IMR-90 (cell line): ENCODE data around the gene PNCK. TPM values are rescaled to one million over a fixed set of nuclear protein-coding genes. Genes with fewer than 3 reads are reported as not detected.

Experiments used
- ATAC-seq: fragments of 200-7000 bp; cut with Tn5 transposase; 2 replicates; pipeline ENCODE4 v1.9.1; 2020; ENCODE audit warnings: low read depth, mild to moderate bottlenecking, moderate library complexity
- BruUV-seq: library from RNA; stranded (reverse); fragments of 400-500 nt; replicated peaks from 2 replicates; lab custom pipeline; 2021; lab: Mats Ljungman, UMichigan
- CTCF ChIA-PET: fragments of 300-600 bp; formaldehyde crosslinking; extraction: SDS; loops from one replicate; lab custom pipeline; 2021; ENCODE audit warnings: antibody characterized with exemption; lab: Yijun Ruan, JAX
- POLR2A ChIA-PET: fragments of 300-600 bp; sonication (Branson Sonifier 250); formaldehyde crosslinking; loops from one replicate; lab custom pipeline; 2022; ENCODE audit warnings: antibody characterized with exemption; ENCODE audit not compliant: unreplicated experiment; lab: Charles Lee
- DNase-seq: peaks from one replicate; pipeline ENCODE4 v3.0.0; 2013
- H2AFZ ChIP-seq: replicated peaks from 2 replicates; pipeline ENCODE3; 2013; ENCODE audit warnings: low read length, mild to moderate bottlenecking; ENCODE audit not compliant: poor library complexity
- H2AK5ac ChIP-seq: 2 replicates; pipeline ENCODE4 v1.6.1; 2013; ENCODE audit warnings: low read depth, low read length, inconsistent platforms
- H2AK9ac ChIP-seq: replicated peaks from 2 replicates; pipeline ENCODE3; 2013; ENCODE audit warnings: mild to moderate bottlenecking, low read depth, low read length, moderate library complexity; ENCODE audit not compliant: poor library complexity
- H2BK120ac ChIP-seq: 2 replicates; pipeline ENCODE4 v1.6.1; 2013; ENCODE audit warnings: low read depth, low read length, inconsistent platforms
- H2BK15ac ChIP-seq: 3 replicates; pipeline ENCODE4 v1.6.1; 2013; ENCODE audit warnings: low read depth, low read length, inconsistent platforms
- H2BK20ac ChIP-seq: 2 replicates; pipeline ENCODE4 v1.6.1; 2013; ENCODE audit warnings: low read depth, mild to moderate bottlenecking, inconsistent platforms, low read length, moderate library complexity
- H2BK5ac ChIP-seq: 2 replicates; pipeline ENCODE4 v1.6.1; 2013; ENCODE audit warnings: mild to moderate bottlenecking, low read depth, low read length, inconsistent platforms; ENCODE audit not compliant: poor library complexity, severe bottlenecking
- H3K14ac ChIP-seq: replicated peaks from 2 replicates; pipeline ENCODE4 v1.6.1; 2013; ENCODE audit warnings: low read depth, low read length, inconsistent platforms
- H3K18ac ChIP-seq: 2 replicates; pipeline ENCODE4 v1.6.1; 2013; ENCODE audit warnings: low read depth, low read length, control low read depth
- H3K23ac ChIP-seq: 2 replicates; pipeline ENCODE4 v1.6.1; 2013; ENCODE audit warnings: low read depth, low read length, inconsistent platforms
- H3K27ac ChIP-seq: 2 replicates; pipeline ENCODE4 v1.5.1; 2013; ENCODE audit warnings: mild to moderate bottlenecking, control low read depth, low read length; ENCODE audit not compliant: insufficient read depth
- H3K27me3 ChIP-seq: 2 replicates; pipeline ENCODE4 v1.6.1; 2013; ENCODE audit warnings: low read length; ENCODE audit not compliant: control insufficient read depth, insufficient read depth
- H3K36me3 ChIP-seq: 2 replicates; pipeline ENCODE4 v1.6.1; 2013; ENCODE audit warnings: low read length, mixed read lengths; ENCODE audit not compliant: control insufficient read depth, insufficient read depth
- H3K4ac ChIP-seq: 2 replicates; pipeline ENCODE4 v1.6.1; 2013; ENCODE audit warnings: low read depth, low read length, inconsistent platforms
- H3K4me1 ChIP-seq: 2 replicates; pipeline ENCODE4 v1.6.1; 2013; ENCODE audit warnings: low read length, mixed read lengths; ENCODE audit not compliant: control insufficient read depth, insufficient read depth
- H3K4me2 ChIP-seq: 2 replicates; pipeline ENCODE4 v1.6.1; 2013; ENCODE audit warnings: low read depth, mild to moderate bottlenecking, control low read depth, low read length, moderate library complexity
- H3K4me3 ChIP-seq: 2 replicates; pipeline ENCODE4 v1.5.1; 2013; ENCODE audit warnings: low read depth, mild to moderate bottlenecking, control low read depth, low read length, moderate library complexity; ENCODE audit not compliant: insufficient read depth
- H3K56ac ChIP-seq: 2 replicates; pipeline ENCODE4 v1.6.1; 2013; ENCODE audit warnings: low read length, inconsistent platforms; ENCODE audit not compliant: insufficient read depth; ENCODE audit errors: extremely low read depth
- H3K79me1 ChIP-seq, 2 experiments: 2 replicates each; pipeline ENCODE4 v1.6.1; 2013; ENCODE audit warnings: low read length in 2 of 2, inconsistent platforms in 1 of 2, low read depth in 1 of 2
- H3K9ac ChIP-seq: 2 replicates; pipeline ENCODE4 v1.6.1; 2013; ENCODE audit warnings: low read depth, low read length, control low read depth
- H3K9me1 ChIP-seq: 2 replicates; pipeline ENCODE4 v1.6.1; 2013; ENCODE audit warnings: low read length, inconsistent platforms; ENCODE audit not compliant: insufficient read depth
- H3K9me3 ChIP-seq: 2 replicates; pipeline ENCODE4 v1.6.1; 2013; ENCODE audit warnings: low read length; ENCODE audit not compliant: control insufficient read depth, insufficient read depth
- H4K20me1 ChIP-seq: 2 replicates; pipeline ENCODE4 v1.6.1; 2013; ENCODE audit warnings: low read length, inconsistent platforms; ENCODE audit not compliant: insufficient read depth
- H4K5ac ChIP-seq: 2 replicates; pipeline ENCODE4 v1.6.1; 2013; ENCODE audit warnings: mild to moderate bottlenecking, low read depth, low read length, control low read depth
- H4K8ac ChIP-seq, 2 experiments: 2 replicates each; pipeline ENCODE4 v1.6.1; 2013; ENCODE audit warnings: low read depth in 2 of 2, low read length in 2 of 2, control low read depth in 1 of 2, inconsistent platforms in 1 of 2
- H4K91ac ChIP-seq: 2 replicates; pipeline ENCODE4 v1.6.1; 2013; ENCODE audit warnings: low read depth, low read length, inconsistent platforms; ENCODE audit not compliant: insufficient read depth
- BHLHE40 ChIP-seq: fragments of 150-350 bp; IDR thresholded peaks from 2 replicates; pipeline ENCODE4 v1.6.1; 2016; ENCODE audit warnings: mild to moderate bottlenecking, low read depth, low read length
- CEBPB ChIP-seq: IDR thresholded peaks from 2 replicates; pipeline ENCODE4 v1.6.1; 2012; ENCODE audit warnings: low read depth, low read length, improper control_type of control experiment
- CHD1 ChIP-seq: IDR thresholded peaks from 2 replicates; pipeline ENCODE4 v1.6.1; 2012; ENCODE audit warnings: low read depth, low read length, improper control_type of control experiment
- CTCF ChIP-seq: conservative IDR thresholded peaks from 2 replicates; pipeline ENCODE4 v1.5.1; 2012; ENCODE audit warnings: mild to moderate bottlenecking, low read depth, low read length, improper control_type of control experiment
- ELK1 ChIP-seq: fragments of 150-350 bp; IDR thresholded peaks from 2 replicates; pipeline ENCODE4 v1.6.1; 2016; ENCODE audit warnings: low read depth, mild to moderate bottlenecking, low read length, moderate library complexity, borderline replicate concordance
- FOS ChIP-seq: fragments of 150-350 bp; IDR thresholded peaks from 2 replicates; pipeline ENCODE4 v1.6.1; 2016; ENCODE audit warnings: low read depth, low read length
- MAFK ChIP-seq: IDR thresholded peaks from 2 replicates; pipeline ENCODE4 v1.6.1; 2012; ENCODE audit warnings: low read depth, low read length, improper control_type of control experiment
- MAZ ChIP-seq: IDR thresholded peaks from 2 replicates; pipeline ENCODE4 v1.6.1; 2012; ENCODE audit warnings: low read depth, mild to moderate bottlenecking, low read length, improper control_type of control experiment, moderate library complexity, borderline replicate concordance
- MXI1 ChIP-seq: IDR thresholded peaks from 2 replicates; pipeline ENCODE4 v1.6.1; 2012; ENCODE audit warnings: low read depth, mild to moderate bottlenecking, low read length, moderate library complexity, borderline replicate concordance
- NFE2L2 ChIP-seq: fragments of 150-350 bp; IDR thresholded peaks from 2 replicates; pipeline ENCODE4 v1.6.1; 2016; ENCODE audit warnings: low read depth, mild to moderate bottlenecking, low read length
- POLR2A ChIP-seq: IDR thresholded peaks from 2 replicates; pipeline ENCODE4 v1.6.1; 2012; ENCODE audit warnings: mild to moderate bottlenecking, low read depth, low read length
- RAD21 ChIP-seq: IDR thresholded peaks from 2 replicates; pipeline ENCODE4 v1.6.1; 2012; ENCODE audit warnings: low read length, improper control_type of control experiment
- RCOR1 ChIP-seq: IDR thresholded peaks from 2 replicates; pipeline ENCODE4 v1.6.1; 2012; ENCODE audit warnings: mild to moderate bottlenecking, low read length, improper control_type of control experiment; ENCODE audit not compliant: insufficient replicate concordance
- RFX5 ChIP-seq: IDR thresholded peaks from 2 replicates; pipeline ENCODE4 v1.8.0; 2012; ENCODE audit warnings: low read depth, mild to moderate bottlenecking, low read length, moderate library complexity
- SMC3 ChIP-seq: fragments of 150-350 bp; IDR thresholded peaks from 2 replicates; pipeline ENCODE4 v1.6.1; 2016; ENCODE audit warnings: low read depth, mild to moderate bottlenecking, antibody characterized with exemption, low read length, moderate library complexity
- USF2 ChIP-seq: fragments of 150-350 bp; IDR thresholded peaks from 2 replicates; pipeline ENCODE4 v1.6.1; 2017; ENCODE audit warnings: mild to moderate bottlenecking, antibody characterized with exemption, low read length, low read depth
- WGBS, 2 experiments: methylation state at CpG; one replicate each; pipeline versions ENCODE4 v1.1.5 to v1.1.7; 2013; ENCODE audit warnings: missing lambda C conversion rate in 2 of 2; ENCODE audit not compliant: insufficient read length in 1 of 2; ENCODE audit errors: extremely low coverage in 2 of 2; 5-methylcytosine and 5-hydroxymethylcytosine counted together
- dilution Hi-C: fragments of 300-500 bp; cut with HindIII; formaldehyde crosslinking; loops from one replicate; pipeline ENCODE4 v1.14.3; 2018; ENCODE audit warnings: low sequenced_read_pairs; ENCODE audit not compliant: unreplicated experiment
- in situ Hi-C: fragments of 300-500 bp; cut with MboI; formaldehyde crosslinking; loops from 3 replicates; pipeline ENCODE4 v1.14.3; 2019; ENCODE audit warnings: low sequenced_read_pairs, inconsistent platforms, mixed read lengths
- intact Hi-C: fragments of 100-400 bp; cut with micrococcal nuclease; formaldehyde crosslinking; loops from 2 replicates; pipeline ENCODE4 v1.10.0; 2022
- polyA plus RNA-seq, 3 experiments: library from polyadenylated mRNA; depleted of rRNA; stranded (reverse); fragments of >200 nt; gene quantifications; 2 replicates each; pipeline ENCODE4 v1.2.3, GENCODE V29; 2012; ENCODE audit warnings: low replicate concordance in 1 of 3
- total RNA-seq: library from RNA; depleted of rRNA; stranded (reverse); fragments of >200 nt; gene quantifications from 2 replicates; pipeline ENCODE4 v1.2.3, GENCODE V29; 2012

The PNCK gene
- total and polyA plus RNA-seq, 2 of the 4 experiments (the other 2 are of a cell fraction) = 0.18 to 0.22 TPM

- H4K5ac ChIP-seq = no peak overlapping the region
- no peak overlapping the region for H3K23ac ChIP-seq
- H3K36me3 ChIP-seq = no peaks in the 10 kb centered on the region
- no peak for ATAC-seq
- in situ Hi-C loops = no loop called here
- no peak overlapping the region for H2BK15ac ChIP-seq
- no peaks in the 10 kb centered on the region; the same call in 1 of the 2 replicates for H3K9me3 ChIP-seq
- CTCF ChIA-PET = no interaction called here
- intact Hi-C loops = no loop called here
- H3K14ac ChIP-seq = no peak overlapping the region
- H2BK20ac ChIP-seq = no peak overlapping the region
- no peak overlapping the region for H2AFZ ChIP-seq
- no peaks in the 10 kb centered on the region for H3K9me1 ChIP-seq
- no peak overlapping the region for H2AK9ac ChIP-seq
- H4K91ac ChIP-seq = no peak overlapping the region
- no peak overlapping the region for H3K4me2 ChIP-seq
- H2AK5ac ChIP-seq = no peak overlapping the region
- peaks cover 23% of the 10 kb centered on the region for H3K27me3 ChIP-seq
- H3K9ac ChIP-seq = no peak overlapping the region
- no peak overlapping the region for H3K4me3 ChIP-seq
- no peak overlapping the region for H3K18ac ChIP-seq
- POLR2A ChIA-PET = no interaction called here
- no peak overlapping the region for H3K56ac ChIP-seq
- dilution Hi-C loops = no loop called here
- H2BK120ac ChIP-seq = no peak overlapping the region
- H3K4ac ChIP-seq = no peak overlapping the region
- no peak overlapping the region for H4K8ac ChIP-seq
- H3K79me1 ChIP-seq = no peaks in the 10 kb centered on the region
- no peak overlapping the region for H3K27ac ChIP-seq
- DNase-seq = no peak
- no peak overlapping the region for H2BK5ac ChIP-seq
- TF ChIP-seq RAD21 (no peak), POLR2A (no peak), NFE2L2 (no peak), BHLHE40 (no peak), CTCF (no peak), ELK1 (no peak), MXI1 (no peak), CHD1 (no peak), SMC3 (no peak), FOS (no peak), MAFK (no peak), USF2 (no peak), CEBPB (no peak), RFX5 (no peak), MAZ (no peak), RCOR1 (no peak)
- H3K4me1 ChIP-seq = no peaks in the 10 kb centered on the region
- no peaks in the 10 kb centered on the region for H4K20me1 ChIP-seq
- 77% methylated on average over 7 of the region's 21 CpGs; no CpG with 5 or more reads in 1 of the 2 experiments for WGBS, 2 experiments
- BruUV-seq = no TSS peak
Observed at GRCh38 chrX:153625271-153626024, 48.2 kb downstream of the PNCK start.
